Measurements from ENCODE around the gene SLC7A1.

Gene SLC7A1

DNA sequence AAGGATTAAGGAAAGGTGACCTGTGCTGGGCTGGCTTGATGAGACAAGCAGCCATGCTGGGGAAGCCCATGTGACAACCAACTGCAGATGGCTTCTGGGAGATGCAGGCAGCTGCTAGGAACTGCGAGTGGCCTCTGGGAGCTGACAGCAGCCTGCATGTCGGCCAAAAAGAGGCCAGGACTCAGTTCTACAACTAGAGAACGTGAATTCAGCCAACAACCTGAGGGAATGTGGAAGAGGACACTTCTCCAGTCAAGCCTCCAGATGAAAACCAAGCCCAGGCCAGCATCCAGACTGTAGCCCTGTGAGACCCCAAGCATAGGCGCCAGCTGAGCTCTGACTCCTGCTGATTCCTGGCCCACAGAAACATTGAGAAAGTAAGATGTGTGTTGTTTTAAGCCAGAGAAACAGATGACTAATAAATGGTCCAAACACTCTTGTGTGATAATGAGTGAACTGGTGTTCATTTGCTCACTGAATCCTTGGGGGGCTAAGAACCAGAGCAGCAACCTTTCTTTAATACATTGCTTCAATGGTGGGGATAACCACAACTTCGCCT is 45.0 kb downstream of the SLC7A1 start:
- DNase-seq: no peak

DNA sequence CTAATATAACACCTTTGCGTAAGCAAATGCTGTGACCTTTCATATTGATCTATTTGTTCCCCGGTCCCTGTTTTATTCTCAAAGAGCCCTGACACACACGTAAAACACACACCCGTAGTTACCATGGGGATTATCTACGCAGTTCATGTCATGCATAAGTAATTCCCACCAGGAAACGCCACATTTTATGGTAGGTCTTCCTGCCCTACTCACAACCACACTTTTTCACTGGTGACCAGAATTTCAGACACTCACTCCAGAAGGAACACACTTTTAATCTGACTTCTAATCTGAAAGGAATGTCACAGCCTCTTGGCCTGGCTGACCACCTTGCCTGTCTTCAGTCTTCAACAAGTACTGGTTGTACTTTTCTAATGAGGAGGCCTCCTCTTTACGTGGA is 46.8 kb downstream of the SLC7A1 start:
- DNase-seq: no peak

DNA sequence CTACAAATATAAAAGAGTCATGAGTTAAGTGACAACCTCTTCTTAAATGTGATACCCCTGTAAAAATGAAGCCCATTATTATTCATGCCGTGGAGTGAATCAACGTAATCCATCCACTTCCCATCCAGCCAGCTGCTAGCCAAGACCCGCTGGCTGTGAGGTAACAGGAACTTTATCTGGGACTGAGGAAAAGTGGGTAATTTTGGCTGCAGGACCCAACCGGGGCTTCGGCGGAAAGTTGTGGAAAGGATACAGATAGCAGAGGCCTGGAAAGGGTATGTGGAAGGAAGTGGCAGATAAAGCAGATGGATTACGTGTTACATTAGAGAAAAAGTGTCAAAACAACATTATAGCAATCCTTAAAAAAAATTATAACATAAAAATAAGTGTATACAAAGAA is 48.3 kb downstream of the SLC7A1 start:
- no peak for DNase-seq

DNA sequence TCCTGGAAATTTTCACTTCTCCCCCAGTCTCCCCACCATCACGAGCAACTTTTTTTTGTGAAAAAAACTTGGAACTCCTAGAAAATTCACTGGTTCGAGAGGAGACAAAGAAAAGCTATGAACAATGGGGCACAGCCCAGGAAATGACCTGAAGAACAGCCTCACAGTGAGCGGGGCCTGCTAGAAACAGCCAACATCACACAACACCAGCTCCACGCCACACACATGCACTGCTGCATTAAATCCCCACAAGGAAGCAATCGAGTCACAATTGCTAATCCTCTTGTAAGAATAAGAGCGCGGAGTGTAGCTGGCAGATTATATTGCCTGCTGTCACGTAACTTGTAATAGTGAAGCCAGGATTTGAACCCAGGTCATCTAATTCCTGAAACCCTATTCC is 48.8 kb downstream of the SLC7A1 start:
- no peak for DNase-seq

DNA sequence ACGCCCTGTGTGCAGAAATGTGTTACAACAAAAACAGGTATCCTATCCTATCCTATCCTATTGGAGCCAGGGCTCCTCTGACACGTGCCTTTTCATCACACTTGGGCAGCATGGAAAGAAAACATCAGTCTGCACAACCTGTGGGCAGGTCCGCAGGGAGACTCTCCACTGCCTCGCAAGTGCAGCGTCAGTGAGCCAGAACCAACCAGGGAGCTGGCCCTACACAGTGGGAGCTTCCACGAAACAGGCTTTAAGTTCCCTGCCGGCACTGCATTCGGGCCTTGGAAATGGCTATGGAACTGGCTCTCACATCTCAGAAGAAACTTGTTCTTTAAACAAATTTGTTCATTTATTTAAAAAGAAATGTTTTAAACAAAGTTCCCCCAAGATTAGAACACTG is 49.5 kb downstream of the SLC7A1 start:
- DNase-seq: no peak

DNA sequence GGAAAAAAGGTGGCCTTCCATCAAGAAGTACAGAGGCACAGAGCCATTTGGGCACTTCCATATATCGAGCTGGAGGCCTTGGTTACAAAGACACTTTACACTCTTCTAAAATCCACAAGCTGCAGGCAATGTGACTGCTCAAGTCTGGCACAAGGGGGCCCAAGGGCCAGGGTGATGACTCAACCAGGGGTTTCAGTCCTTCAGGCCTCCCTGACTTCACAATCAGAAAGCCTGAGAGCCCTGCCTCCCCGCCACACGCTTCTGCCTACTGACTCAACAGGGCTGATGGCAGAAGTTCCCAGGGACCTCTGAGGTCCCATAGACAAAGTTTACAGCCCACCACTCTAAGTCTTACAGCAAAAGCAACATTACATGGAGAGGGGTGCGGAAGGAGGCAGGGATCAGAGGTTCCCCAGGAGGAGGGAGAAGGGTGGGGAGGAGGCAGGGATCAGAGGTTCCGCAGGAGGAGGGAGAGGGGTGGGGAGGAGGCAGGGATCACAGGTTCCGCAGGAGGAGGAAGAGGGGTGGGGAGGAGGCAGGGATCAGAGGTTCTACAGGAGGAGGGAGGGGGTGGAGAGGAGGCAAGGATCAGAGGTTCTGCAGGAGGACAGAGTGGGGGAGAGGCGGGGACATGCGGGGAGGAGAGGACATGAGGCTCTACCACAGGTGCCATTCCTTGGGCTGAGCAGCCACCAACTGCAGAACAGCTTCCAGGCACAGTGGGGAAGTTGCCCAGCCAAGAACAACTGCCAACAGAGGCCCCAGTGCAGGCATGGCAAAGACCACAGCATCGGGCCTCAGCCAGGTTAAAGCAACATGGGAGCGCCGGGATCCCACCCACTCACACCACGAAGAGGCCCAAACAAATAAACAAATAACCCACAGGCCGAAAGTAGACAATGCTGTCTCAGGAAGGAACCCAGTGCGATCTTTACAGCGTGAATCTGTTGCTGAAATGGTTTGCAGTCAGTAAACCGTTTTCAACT is 52.0 kb downstream of the SLC7A1 start:
- DNase-seq: no peak

DNA sequence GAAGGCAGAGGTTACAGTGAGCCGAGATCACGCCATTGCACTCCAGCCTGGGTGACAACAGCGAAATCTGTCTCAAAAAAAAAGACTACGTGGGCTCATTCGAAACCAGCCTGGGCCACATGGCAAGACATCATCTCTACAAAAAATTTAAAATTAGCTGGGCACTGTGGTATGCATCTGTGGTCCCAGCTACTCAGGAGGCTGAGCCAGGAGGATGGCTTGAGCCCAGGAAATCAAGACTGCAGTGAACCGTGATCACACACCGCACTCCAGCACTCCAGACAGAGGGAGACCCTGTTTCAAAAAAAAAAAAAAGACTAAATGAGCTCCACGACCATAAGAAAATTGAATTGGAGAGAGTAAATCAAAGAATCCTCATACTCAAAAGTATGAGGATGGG is 53.1 kb downstream of the SLC7A1 start:
- DNase-seq: no peak

DNA sequence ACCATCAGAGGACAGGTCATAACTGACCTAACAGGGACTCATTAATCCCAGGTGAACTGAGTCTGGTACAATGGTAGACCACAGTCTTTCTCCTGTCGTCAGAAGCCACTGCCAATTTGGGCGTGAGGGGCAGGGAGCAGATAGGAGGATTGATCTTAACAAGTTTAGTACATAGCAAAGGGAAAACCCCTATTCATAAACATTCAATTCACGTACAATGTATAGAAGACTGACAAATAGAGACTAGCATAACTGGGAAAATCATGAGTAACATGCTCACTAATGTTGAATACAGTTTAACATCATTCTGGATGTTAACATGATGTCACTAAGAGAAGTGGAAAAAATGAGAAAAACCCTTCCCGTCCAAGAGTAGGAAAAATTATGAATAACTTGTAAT is 54.1 kb downstream of the SLC7A1 start:
- no peak for DNase-seq

DNA sequence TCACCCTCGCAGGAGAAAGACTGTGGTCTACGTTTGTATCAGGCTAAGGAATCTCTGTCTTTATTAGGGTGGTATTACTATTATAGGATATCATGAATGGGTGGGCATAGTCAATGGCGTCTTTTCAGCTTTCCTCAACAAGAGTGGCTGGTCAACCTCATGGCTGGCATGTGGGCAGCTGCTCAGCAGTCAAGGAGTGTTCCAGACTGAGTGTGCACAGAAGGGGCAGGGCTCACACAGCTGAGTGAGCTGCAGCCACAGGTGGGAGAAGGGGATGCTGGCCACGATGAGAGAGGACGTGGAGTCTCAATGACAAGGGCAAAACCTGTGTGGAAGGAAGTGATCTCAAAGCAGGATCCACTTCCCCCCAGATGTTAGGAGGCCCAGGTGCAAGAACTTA is 54.7 kb downstream of the SLC7A1 start:
- no peak for DNase-seq

DNA sequence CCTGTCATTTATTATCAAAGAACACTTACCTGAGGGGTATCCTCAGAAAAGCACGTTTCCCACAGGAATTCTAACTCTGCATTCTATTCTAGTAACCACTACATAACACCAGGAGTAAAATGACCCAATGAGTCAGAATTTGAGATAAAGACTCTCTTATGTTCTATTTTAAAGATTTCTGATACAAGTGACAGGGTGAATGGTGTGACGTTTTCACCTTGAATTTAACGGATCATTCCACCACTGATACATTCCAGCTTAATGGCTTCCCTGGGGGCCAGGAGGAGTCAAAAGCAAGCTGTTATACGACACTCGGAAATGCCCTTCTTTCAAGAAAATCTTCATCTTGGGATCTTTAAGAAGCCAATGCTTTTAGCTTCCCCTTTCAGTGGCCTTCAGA is 55.2 kb downstream of the SLC7A1 start:
- no peak for DNase-seq

DNA sequence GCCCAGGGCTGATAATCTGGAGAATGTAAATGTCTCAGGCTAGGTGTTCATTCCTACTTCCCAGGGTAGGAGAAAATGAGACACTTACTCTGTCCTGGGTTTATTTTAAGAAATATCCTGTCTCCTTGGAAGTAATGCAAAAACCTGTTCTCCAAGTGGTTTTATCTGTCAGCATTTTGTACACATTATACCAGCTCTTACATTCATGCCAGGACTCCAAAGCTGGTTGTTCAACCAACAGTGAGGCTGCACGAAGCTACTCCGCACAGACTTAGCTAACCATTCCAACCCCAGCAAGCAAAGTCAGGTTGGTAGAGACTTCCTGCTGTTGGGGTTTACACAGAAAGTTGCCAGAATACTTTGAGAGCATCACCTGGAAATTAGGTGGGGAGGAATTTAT is 55.6 kb downstream of the SLC7A1 start:
- no peak for DNase-seq

DNA sequence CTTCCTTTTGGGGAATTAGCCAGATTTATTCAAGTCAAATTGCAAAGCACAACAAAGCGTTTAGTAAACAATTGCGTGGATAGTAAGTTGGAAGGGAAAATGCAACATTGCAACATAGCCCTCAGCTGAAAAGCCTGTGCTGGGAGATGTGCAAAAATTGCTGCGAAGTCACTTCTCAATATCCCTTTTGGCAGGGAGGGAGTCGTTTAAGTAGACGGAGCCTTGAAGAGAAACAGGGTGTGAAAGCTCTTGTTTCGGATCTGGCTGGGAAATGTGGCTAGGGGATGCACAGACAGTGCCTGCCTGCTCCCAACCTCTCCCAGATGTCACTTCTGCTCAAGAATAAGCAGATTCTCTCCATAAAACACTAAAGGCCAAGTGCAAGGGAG is 56.8 kb downstream of the SLC7A1 start:
- no peak for DNase-seq

DNA sequence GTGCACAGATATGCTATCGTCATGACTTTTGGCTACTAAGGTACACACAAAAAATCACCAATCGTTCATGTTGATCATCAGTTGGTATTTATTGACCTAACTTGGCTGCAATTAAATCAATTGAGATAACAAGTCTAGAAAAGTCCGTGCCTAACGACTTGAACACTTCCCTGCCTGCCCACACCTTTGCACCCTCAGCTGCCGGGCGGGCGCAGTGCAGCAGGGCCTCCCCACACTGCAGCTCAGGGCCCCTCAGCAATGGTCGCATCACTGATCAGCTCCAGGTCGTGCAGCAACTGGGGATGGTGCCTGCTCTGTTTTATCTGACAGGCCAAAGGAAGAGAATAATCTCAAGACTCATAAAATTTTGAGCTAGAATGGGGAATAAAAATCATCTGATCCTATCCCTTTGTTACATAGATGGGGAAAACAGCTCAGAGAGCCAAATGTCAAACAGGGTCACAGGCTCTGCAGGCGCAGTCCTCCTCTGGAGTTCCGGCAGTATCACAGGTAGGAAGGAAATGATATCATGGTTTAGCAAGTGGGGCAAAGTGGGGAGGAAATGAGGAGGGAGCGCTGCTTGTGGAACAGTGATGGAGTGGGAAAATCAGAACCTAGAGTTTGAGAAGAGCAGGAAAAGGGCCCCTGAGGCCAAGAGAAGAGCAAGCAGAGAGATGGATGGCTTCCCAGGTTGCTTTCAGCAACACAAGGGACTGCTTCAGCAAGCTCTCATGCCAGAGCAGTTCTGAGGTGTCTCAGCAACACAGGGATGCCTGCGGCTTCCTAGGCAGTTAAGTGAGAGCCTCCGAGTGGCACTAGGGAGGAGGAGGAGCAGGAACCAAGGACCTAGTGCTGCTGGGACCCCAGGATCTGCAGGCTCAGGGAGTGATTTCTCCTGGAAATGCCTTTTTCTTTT is 57.5 kb downstream of the SLC7A1 start:
- DNase-seq: no peak

DNA sequence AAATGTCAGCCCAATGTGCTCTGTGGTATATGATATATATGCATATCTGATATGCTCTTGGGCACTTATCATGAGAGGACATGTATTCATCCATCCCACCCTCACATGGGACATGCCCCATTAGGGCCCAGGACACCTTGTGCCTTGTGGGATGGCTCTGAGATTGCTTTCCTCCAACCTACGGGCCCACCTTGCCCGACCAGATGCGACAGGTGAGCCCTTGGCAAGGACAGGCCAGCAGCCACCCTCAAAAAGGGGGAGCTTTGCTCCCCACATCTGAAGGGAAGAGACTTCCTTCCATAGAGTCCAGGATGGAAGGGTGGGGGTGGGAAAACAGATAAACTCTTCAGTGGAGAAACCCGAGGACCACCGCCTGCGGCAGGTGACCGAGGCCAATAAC is 58.6 kb downstream of the SLC7A1 start:
- no peak for DNase-seq

DNA sequence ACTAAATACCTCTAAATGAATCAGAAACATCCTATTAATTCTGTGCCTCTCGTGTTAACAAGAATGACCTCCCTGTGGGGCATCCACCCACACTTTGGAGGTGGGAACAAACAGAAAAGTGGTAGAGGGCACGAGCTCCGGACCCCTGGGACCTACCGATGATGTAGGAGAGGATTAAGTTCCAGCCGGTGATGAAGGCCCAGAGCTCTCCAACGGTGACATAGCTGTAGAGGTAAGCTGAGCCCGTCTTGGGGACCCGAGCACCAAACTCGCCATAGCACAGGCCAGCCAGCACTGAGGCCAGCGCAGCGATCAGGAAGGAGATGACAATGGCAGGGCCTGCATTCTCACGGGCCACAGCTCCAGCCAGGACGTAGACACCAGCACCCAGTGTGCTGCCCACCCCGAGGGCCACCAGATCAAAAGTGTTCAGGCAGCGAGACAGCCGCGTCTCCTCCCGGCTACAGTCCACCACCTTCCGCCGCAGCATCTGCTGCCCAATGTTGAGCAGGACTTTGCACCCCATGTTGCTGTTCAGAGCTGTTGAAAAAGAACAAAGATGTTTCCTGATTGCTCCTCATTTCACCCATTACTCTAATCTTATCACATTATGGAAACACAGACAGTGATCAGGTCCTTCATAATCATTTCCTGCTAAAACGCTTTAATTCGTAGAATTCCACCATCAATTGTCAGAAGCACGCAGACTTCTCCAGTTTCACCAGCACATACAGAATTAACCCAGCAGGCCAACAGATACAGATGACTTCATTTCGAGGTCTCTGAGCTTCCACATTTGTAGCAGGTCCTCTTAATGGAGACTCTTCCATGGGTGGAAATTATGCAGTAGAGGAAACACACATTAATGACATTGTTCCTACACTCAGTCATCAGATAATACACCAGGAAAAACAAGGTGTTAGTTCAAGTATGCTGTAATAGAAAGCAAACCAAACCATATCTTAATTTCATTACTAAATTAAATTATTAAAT is 59.5 kb downstream of the SLC7A1 start:
- no peak for DNase-seq

DNA sequence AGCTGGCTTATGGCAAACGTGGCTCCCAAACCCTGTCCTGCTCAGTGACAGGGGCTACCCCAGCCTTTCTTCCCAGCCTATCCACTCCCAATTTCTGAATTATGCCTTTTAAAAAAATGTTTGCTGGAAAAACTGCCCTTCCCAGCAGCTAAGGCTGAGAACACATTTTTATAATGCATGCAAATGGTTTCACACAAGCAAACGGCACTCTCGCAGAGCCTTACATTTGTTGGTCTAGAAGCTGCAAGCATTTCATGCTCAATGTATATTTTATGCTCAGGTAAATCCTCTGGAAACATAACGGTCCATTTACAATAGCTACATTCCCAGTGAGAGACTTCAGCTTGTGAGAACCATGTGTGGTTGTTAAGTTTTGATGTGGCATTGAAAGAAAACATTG is 61.4 kb downstream of the SLC7A1 start:
- no peak for DNase-seq

DNA sequence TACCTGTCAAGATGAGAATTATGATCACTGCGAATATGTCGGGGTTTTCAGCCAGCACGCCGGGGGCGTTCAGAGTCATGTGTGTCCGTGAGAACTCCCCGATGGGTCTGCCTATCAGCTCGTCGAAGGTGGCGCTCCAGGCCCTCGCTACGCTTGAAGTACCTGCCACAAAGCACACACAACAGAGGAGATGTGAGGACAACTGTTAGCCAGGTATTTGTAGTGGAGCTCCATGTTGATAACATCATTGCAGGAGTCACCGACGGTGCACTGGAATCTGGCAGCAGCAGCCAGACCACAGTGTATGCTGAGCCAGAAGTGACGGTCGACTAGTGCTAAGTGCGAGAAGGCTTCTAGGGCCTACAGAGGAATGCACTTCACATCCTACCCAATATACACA is 62.7 kb downstream of the SLC7A1 start:
- no peak for DNase-seq

DNA sequence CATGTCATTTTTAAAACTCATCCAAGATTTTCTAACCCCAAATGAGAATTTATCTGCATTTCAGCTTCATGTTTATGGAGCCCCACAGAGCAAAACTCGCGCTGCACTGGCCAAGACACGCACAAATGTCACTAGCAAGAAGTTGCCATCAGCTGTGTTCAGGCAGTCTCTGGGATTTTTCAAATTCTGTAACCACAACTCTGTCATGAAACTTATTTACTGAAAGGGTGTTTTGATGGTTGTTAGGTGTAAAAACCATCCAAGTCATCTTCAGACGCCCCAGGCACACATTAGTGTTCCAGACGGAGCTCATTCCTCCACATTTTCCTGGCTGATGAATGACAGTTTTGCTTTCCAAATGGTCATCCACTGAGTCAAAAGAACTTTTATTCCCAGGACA is 63.4 kb downstream of the SLC7A1 start:
- no peak for DNase-seq

DNA sequence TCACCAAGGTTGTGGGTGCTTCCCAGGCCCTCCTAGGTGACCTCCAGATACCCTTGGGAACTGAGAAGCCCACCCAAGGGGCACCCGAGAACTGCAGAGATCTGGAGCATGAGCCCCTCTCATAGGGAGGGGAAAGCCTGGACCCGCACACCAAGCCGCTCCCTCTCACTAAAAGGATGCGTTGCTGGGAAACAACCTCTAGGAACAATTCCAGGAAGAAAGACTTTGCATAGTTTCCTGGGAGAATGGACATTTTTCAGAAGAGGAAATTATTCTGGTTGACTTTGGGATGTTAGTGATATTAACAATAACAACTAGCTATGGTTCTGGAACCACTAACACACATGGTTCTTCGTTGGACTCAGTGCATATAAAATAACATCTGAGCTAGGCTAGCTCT is 64.6 kb downstream of the SLC7A1 start:
- no peak for DNase-seq

DNA sequence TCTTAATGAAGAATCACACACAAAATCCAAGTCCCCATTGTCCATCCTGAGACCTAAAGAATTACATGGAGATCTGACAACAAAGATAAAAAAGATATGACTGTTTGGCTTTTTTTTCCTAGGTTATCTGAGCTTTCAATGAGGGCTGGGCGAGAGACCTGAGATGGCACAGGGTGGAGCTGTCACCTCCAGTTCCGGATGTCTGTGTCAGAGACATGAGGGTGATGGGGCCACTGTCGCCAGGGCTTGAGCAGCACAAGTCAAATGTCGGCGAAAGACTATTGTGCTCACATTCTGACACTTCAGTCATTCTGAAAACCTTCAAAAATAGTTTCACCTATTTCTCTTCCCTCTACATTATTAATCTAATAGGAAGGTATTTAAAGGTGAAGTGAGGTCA is 65.7 kb downstream of the SLC7A1 start:
- no peak for DNase-seq

DNA sequence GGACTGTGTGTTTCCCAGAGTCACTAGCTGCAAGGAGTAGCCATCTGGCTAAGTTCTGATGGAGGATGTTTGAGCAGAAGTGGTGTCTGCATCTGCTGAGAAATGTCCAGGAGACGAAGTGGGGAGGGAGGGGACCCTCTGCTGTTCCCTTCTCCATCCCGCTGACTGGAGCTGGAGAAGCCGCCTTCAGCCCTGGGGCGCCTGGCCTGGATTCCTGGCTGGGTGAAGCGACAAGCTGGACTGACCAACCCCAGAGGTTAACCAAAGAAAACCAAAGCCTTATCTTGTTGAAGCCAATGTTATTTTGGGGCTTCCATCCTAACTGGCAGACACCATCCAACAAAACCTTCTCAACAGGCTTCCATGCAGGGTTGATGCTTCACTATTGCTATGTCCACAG is 67.6 kb downstream of the SLC7A1 start:
- no peak for DNase-seq

DNA sequence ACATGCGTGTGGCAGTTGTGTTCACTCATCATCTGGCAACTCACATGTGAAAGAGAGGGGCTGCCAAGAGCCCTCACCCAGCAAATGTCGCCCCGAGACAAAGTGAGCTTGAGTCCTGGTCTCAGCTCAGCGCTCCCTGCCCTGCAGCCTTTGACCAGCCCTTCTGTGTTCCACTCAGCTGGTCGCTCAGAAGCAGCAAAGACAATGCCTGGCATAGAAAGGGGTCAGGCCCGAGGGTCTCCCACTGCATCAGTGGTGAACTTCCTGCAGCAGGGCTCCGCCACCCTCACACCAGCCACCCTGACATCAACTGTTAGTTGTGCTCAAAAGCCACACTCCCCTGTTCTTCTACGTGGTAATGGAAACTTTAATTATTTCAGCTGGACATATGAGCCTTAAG is 68.0 kb downstream of the SLC7A1 start:
- DNase-seq: no peak
